GM18520 (cell line): ENCODE data around the gene BMERB1.
"Not testable (repeated sequence)": the region's sequence is repeated elsewhere in the genome, so short reads cannot be mapped to it uniquely, and the experiment has no call there.

Experiments
- ATAC-seq: cut with Tn5 transposase; IDR thresholded peaks from one replicate; pipeline ENCODE4 v1.9.1; 2021; ENCODE audit not compliant: unreplicated experiment

BMERB1 gene

DNA sequence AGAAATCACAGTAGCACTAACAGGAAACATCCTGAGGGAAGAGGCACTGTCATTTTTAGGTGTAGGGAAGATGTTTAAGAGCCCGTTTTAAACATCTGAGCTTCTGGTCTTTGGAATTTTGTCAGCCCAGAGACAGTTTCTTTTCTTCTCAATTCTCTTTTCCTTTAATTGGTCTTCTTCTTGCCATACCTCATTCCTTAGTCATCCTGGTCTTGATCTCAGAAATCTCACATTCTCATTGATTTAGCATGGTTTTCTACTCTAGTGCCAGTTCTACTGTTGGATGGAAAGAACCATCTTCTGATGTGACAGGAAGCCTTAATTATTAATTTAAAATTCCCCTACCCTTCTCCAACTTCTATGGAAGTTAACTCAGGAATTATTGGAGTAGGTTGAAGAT lies 25.4 kb downstream of the BMERB1 start:
- ATAC-seq, result no peak

DNA sequence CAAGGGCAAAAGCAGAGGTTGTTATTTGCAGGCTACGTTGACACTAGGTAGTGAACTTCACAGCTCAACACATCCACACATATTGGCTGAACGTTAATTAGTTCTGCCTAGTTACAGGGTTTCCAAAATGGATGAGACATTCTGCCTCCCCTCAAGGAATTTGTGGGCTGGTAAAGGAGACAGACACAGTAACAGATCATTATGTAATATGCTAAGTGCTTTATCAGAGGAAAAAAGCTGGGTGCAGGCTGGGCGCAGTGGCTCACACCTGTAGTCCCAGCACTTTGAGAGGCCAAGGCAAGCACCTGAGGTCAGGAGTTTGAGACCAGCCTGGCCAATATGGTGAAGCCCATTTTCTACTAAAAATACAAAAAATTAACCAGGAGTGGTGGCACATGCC lies 26.2 kb downstream of the BMERB1 start:
- no peak for ATAC-seq

DNA sequence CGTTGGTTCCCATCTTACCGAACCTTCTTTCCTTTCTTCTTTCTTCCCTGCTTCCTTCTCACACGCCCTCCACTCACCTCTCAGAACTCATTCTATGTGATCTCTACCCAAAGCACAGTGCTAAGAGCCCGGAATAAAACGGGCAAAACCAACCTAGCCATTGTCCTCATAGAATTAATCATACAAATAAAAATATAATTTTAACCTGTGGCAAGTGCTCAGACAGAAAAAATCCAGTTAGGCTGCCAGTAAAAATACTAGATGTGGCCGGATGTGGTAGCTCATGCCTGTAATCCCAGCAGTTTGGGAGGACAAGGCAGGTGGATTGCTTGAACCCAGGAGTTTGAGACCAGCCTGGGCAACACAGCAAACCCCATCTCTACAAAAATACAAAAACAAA lies 27.0 kb downstream of the BMERB1 start:
- no peak for ATAC-seq

DNA sequence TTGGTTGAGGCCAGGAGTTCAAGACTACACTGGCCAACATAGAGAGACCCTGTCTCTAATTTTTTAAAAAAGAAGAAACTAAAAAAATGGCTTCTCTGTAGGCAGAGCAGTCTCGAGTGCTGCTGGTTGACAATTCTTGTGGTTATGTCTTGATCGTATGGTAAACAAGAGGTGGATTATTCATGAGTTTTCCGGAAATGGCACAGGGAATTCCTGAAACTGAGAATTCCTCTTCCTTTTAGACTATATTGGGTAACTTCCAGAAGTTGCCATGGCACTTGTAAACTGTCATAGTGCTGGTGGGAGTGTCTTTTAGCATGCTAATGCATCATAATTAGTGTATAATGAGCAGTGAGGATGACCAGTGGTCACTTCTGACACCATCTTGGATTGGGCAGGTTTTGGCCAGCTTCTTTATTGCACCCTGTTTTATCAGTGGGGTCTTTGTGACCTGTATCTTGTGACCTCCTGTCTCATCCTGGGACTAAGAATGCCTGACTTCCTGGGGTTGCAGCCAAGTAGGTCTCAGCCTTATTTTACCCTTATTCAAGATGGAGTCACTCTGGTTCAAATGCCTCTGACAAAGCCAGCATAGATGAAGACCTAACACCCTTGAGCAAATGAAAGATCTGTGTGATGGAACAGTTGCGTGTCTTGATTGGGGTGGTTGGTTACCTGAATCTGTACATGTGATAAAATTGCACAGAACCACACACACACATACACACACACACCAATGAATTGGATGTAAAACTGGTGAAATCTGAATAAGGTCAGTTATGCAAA lies 30.2 kb downstream of the BMERB1 start:
- ATAC-seq, result no peak

DNA sequence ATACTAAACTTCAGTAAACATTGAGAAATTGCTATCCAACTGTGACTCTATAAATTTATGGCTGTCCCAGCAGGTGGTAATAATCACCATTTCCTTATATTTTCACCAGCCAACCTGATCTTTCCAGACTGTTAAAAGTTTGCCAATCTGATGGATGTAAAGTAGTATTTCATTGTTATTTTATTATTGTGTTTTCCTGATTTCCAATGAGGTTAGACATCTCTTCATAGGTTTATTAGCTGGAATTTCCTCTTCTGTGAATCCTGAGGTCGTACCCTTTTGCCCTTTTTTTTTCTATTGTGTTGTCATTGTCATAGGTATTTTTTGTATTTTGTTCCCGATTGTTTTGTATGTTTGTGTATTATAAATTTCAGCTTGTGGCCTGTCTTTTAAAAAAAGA lies 31.7 kb downstream of the BMERB1 start:
- no peak for ATAC-seq

DNA sequence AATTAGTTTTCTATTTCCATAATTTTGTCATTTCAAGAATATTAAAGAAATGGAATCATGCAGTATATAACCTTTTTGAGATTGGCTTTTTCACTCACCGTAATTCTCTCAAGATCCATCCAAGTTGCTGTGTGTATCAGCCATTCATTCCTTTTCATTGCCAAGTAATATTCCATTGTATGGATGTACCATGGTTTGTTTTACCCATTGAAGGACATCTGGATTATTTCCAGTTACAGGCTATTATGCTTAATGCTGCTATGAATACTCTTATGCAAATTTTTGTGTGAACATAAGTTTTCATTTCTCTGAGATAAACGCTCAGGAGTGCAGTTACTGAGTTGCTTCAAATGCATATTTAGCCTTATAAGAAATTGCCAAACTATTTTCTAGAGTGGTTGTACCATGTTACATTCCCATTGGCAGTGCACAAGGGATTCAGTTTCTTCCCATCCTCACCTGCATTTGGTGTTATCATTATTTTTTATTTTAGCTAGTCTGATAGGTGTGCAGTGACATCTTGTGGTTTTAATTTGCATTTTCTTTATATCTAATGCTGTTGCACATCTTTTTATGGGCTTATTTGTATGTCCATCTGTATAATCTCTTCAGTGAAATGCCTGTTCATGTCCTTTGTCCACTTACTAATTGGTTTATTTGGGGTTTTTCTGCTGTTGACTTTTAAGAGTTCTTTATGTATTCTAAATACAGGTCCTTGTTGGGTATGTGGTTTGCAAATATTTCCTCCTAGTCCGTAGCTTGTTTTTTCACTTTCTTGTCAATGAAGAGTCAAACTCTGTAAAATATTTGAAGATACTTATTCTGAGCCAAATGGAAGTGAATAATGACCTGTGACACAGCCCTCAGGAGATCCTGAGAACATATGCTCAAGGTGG lies 32.7 kb downstream of the BMERB1 start:
- no peak for ATAC-seq

DNA sequence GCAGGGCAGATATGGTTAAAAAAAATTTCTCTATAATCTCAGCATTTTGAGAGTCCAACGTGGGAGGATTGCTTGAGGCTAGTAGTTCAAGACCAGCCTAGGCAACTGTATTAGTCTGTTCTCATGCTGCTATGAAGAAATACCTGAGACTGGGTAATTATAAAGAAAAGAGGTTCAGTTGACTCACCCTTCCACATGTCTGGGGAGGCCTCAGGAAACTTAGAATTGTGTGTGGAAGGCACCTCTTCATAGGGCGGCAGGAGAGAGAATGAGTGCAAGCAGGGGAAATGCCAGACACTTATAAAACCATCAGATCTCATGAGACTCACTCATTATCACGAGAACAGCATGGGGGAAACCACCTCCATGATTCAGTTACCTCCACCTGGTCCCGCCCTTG lies 42.6 kb downstream of the BMERB1 start:
- ATAC-seq, result not testable (repeated sequence)

DNA sequence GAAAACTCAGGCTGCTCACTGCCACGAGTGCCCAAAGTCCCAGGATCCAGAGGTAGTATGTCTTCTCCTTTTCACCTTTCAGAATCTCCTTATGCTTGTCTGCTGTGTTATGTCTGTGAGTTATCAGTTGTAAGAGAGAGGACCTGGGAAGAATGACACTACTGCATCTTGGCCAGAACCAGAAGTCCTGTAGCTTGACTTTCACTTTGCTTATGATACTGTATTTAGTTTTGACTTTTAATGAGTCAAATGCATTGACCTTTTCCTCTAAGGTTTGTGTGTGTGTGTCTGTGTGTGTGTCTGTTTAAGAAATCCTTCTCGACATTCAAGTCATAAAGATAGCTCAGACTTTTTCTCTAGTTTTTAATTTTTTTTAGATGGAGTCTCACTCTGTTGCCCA lies 43.4 kb downstream of the BMERB1 start:
- no peak for ATAC-seq

DNA sequence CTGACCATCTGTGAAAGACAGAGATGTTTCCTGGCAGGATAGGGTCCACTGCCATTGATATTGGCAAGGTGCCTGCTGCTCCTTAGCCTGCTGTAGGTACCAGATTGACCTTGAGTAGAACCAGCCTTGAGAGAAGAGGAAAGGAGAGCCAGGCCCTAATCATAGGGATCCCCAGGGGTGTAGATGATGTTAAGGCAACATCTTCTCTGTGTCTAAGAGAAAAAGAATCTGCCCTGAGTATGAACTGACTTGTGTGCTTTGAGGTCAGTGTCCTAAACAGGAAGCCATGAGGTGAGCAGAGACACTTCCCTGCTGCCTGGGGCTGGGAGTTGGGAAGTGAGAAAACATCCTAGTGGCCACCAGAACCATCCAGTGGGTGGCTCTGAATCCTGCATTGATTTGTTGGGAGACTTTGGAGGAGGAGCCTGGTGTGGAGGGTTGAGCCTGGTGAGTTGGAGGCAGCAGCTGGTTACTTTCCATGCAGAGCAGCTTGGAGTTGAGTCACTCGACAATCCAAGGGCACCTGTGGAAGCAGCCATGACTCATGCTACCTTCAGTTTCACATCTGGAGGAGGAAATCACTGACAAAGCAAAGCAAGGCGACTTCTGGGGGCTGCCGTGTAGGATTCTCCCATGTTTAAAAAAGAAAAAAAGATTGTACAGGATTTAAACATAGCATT lies 47.8 kb downstream of the BMERB1 start:
- no peak for ATAC-seq

DNA sequence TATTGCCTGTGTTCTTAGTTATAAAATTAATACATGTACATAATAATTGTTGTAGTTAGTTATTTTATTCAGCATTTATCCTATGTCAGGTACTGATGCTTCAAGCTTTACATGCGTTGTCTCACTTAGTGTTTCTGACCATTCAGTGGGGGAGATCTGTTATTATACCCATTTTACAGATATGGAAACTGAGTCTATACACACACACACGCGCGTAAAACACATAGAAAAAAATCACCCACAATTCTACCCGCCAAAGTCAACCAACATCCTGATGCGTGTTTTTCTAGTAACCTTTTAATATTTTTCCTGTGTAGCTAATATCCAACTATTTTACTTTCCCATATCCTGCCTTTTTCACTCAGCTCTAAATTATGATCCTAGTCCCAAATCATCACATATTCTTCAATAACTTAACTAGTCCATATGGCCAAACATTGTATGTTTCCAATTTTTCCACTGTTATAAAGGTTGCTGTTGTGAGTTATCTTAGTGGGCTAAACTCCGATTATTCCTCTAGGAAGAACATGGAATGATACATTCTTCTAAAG lies 48.4 kb downstream of the BMERB1 start:
- ATAC-seq, result no peak

DNA sequence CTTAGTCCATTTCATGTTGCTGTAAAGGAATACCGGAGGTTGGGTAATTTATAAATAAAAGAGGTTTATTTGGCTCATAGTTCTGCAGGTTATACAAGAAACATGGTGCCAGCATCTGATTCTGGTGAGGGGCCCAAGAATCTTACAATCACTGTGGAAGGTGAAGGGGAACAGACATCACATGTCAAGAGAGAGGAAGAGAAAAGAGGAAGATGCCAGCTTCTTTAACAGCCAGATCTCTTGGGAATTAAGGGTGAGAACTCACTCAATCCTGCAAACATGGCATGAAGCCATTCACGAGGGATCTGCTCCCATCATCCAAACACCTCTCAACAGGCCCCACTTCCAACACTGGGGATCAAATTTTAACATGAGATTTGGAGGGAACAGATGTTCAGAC lies 49.5 kb downstream of the BMERB1 start:
- no peak for ATAC-seq

DNA sequence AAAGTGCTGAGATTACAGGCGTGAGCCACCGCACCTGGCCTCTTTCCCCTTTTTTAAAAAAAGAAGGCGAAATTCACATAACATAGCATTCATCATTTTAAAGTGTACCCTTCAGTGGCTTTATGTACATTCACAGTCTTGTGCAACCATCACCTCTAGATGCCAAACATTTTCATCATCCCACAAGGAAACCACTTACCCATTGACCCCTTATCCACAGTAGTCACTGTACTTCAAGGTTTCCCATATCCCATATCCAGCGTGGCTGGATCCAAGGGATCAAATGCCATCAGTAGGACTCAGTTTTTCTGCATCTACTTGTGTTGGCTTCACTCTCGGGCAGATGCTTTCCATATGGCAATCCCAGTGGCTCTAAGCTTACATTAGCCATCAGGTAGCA lies 50.3 kb downstream of the BMERB1 start:
- no peak for ATAC-seq

DNA sequence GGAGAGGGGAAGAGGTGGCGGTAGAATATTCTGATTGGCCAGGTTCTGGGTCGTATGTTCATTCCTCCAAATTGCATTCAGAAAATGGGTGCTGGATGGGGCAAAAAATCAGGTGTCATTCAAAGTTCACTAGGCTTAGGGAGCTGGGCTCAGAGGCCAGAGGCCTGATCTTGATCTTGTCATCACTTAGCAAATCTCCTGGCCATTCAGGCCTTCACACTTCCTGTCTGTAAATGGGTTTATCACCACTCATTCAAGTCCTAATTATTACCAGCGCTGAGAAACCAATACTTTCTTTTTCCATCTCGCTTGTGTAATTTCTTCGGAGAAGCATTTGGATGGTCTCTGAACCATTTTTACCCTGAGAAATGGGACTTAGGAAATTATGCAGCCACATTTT lies 50.8 kb downstream of the BMERB1 start:
- ATAC-seq, result no peak

DNA sequence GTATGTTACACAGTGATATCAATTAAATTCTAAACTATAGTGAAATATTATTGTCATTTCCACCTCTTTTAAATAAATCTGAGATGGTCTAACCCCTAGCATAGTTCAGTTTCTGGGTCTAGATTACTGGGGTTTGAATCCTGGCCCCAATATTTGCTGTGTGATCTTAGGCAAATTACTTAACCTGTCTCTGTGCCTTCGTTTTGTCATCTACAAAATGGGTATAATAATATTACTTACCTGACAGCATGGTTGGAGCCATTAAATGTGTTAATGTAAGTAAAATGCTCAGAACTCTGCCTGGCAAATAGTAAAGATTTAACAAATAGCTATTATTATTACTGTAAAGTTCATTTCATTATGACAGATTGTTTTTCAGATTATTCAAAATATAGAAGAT lies 52.3 kb downstream of the BMERB1 start:
- ATAC-seq, result no peak

DNA sequence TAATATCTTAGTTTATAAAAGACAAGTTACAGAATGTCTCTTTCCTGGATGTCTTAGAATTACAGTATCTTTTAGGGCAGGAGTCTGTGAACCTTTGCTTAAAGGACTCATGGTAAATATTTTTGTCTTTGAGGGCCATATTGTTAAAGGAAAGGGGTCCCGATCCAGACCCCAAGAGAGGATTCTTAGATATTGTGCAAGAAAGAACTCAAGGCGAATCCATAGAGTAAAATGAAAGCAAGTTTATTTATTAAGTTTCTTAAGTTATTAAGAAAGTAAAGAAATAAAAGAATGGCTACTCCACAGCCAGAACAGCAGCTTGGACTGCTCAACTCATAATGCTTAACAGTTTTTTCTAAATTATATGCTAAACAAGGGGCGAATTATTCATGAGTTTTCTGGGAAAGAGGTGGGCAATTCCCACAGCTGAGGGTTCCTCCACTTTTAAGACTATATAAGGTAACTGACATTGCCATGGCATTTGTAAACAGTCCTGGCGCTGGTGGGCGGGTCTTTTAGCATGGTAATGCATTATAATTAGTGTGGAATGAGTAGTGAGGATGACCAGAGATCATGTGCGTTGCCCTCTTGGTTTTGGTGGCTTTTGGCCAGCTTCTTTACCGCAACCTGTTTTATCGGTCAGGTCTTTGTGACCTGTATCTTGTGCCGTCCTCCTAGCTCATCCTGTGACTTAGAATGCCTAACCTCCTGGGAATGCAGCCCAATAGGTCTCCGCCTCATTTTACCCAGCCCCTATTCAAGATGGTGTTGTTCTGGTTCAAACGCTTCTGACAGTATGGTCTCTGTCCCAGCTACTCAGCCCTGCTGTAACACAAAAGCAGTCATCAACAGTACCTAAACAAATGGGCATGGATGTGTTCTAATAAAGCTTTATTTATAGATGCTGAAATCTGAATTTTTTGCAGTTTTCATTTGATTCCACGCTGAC lies 53.2 kb downstream of the BMERB1 start:
- ATAC-seq, result no peak

DNA sequence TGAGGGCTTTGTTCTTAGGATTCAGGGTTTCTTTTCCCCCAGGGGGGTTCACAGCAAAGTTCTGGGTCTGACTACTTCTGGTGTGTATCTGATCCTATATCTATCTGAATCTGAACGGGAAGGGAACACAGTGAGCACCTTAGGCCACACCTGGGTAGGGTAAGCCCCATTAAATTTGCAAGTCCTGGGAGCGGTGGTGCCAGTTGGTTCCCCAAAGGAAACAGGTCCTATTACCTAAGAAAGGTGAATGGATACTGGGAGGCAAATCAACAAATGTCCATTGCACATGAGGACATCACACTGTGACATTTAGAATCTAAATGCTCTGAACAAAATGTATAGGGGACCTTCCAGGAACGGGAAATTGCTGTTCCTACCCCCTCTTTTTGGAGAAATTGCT lies 54.6 kb downstream of the BMERB1 start:
- ATAC-seq, result no peak

DNA sequence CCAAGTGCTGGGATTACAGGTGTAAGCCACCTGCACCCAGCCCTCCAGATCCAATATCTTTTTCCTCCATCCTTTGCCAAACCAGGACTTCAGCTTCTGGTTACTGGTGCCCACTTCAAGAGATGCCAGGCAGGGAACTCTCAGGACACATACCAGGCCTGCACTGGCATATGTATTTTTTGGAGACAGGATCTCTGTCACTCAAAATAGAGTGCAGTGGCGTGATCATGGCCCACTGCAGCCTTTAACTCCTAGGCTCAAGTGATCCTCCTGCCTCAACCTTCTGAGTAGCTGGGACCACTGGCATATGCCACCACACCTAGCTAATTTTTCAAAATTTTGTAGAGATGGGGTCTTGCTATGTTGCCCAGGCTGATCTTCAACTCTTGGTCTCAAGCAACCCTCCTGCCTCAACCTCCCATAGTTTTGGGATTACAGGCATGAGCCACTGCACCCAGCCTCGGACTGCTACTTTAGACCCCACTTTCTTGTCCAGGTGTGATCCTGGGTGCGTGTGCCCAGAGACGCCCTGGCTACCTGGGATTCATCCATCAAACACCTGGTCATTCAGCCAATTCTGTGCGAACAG lies 55.8 kb downstream of the BMERB1 start:
- no peak for ATAC-seq

DNA sequence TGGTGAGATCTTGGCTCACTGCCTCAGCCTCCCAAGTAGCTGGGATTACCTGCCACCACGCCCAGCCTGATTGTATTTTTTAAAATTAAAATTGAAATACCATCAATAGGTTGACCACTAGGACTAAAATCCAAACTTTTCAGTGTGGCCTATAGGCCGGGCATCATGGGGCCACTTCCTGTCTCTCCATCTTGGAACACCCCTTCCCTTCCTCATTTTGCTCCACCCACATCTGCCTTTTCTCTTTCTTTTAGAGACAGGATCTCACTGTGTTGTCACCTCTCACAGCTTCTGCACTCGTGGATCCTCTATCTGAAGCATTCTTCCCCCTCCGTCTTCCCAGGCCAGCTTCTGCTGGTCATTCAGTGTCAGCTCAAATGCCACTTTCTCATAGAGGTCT lies 57.0 kb downstream of the BMERB1 start:
- no peak for ATAC-seq

DNA sequence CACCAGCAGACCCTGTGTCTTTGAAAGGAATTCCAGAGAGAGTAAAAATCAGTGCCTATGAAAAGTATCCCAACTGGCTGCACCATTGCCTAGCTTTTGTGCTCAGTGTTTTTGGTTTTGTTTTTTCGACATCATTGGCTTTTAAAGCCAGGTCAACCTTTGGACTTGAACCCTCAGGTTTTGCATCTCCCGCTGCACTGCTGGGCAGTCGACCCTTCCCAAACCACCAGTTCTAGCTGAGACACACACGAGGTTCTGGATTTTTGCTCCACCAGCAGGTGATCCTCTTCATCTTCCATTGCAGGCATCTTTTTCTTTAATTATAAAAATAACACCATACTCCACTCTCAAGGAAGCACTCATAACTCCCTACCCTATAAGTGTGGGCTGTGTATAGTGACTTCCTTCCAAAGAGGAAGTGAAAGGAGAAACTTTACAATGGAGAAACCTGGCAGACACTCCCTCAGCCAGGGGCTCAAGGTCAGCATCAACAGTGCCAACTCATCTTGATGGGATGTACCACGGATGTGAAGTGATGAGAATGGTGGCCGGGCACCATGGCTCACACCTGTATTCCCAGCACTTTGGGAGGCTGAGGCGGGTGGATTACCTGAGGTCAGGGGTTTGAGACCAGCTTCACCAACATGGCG lies 57.8 kb downstream of the BMERB1 start:
- no peak for ATAC-seq
